AG04449 (cell line): ENCODE results near the gene DCAF5.
"Not testable (repeated sequence)": the region's sequence is repeated elsewhere in the genome, so short reads cannot be mapped to it uniquely, and the experiment has no call there.

ENCODE experiments used
- CTCF ChIA-PET: fragments of 350-600 bp; formaldehyde crosslinking; extraction: SDS; loops from one replicate; lab custom pipeline; 2021; ENCODE audit warnings: antibody characterized with exemption; lab: Yijun Ruan, JAX
- POLR2A ChIA-PET: fragments of 400-600, 350-600 bp; formaldehyde crosslinking; extraction: SDS; loops from one replicate; lab custom pipeline; 2020; ENCODE audit warnings: antibody characterized with exemption, inconsistent platforms; lab: Yijun Ruan, JAX
- DNase-seq: peaks from one replicate; pipeline ENCODE4 v3.0.0-alpha.2; 2010; ENCODE audit warnings: low read depth, low spot score
- H3K4me3 ChIP-seq: 2 replicates; pipeline ENCODE4 v1.5.1; 2011; ENCODE audit warnings: low read depth, mild to moderate bottlenecking, control low read depth, low read length
- CTCF ChIP-seq: IDR thresholded peaks from one replicate; pipeline ENCODE4 v1.5.1; 2011; ENCODE audit warnings: mild to moderate bottlenecking, moderate library complexity, low read length, control low read depth, inconsistent platforms; ENCODE audit not compliant: insufficient read depth; ENCODE audit errors: missing control alignments

DCAF5 gene

GRCh38 chr14:69181491-69181890 is 28.6 kb upstream of the DCAF5 start:
- CTCF ChIA-PET: interaction anchor here (0.6 to 0.7 kb wide), 3 partner anchors 14 to 215 kb away, joined by 3 to 4 read pairs (median 3); no protein-coding TSS in a partner anchor
- TF ChIP-seq CTCF: no peak
- no peak for DNase-seq

GRCh38 chr14:69175130-69175529 is 22.2 kb upstream of the DCAF5 start:
- DNase-seq: no peak
- ChIA-PET POLR2A (no interaction called here), CTCF (no interaction called here)
- H3K4me3 ChIP-seq: no peak overlapping the region
- no peak for TF ChIP-seq CTCF

More at GRCh38 chr14:69181491-69181890, 28.6 kb upstream of the DCAF5 start:
- POLR2A ChIA-PET: no interaction called here
- H3K4me3 ChIP-seq: no peak overlapping the region

GRCh38 chr14:69171569-69171968 is 18.6 kb upstream of the DCAF5 start:
- ChIA-PET CTCF (interaction anchor here (1.7 kb wide), 1 partner anchor 14 kb away, joined by 6 read pairs; no protein-coding TSS in a partner anchor), POLR2A (no interaction called here)
- H3K4me3 ChIP-seq: no peak overlapping the region
- no peak for DNase-seq
- TF ChIP-seq CTCF: no peak

GRCh38 chr14:69170839-69171238 is 17.9 kb upstream of the DCAF5 start:
- no peak overlapping the region for H3K4me3 ChIP-seq
- DNase-seq: no peak
- no peak for TF ChIP-seq CTCF
- ChIA-PET POLR2A (no interaction called here), CTCF (interaction anchor here (1.7 kb wide), 1 partner anchor 13 kb away, joined by 6 read pairs; no protein-coding TSS in a partner anchor)

- CTCF ChIA-PET: interaction anchor here (1.0 kb wide), 1 partner anchor 12 kb away, joined by 3 read pairs; no protein-coding TSS in a partner anchor
- H3K4me3 ChIP-seq, POLR2A ChIA-PET, DNase-seq: not testable (repeated sequence)
These were observed 12.9 kb upstream of the DCAF5 start for GRCh38 chr14:69165787-69166186.

GRCh38 chr14:69161590-69161989 is 8.7 kb upstream of the DCAF5 start:
- ChIA-PET POLR2A (no interaction called here), CTCF (no interaction called here)
- DNase-seq: no peak
- no peak overlapping the region for H3K4me3 ChIP-seq
- no peak for TF ChIP-seq CTCF

- no peak for DNase-seq
- H3K4me3 ChIP-seq: no peak overlapping the region
- ChIA-PET POLR2A (no interaction called here), CTCF (interaction anchor here (0.8 kb wide), 1 partner anchor 27 kb away, joined by 4 read pairs; no protein-coding TSS in a partner anchor)
- TF ChIP-seq CTCF: no peak
These were observed 3.3 kb upstream of the DCAF5 start for GRCh38 chr14:69156224-69156623.
